Measurements from ENCODE around the gene ACLY.
"Not testable (repeated sequence)": the region's sequence is repeated elsewhere in the genome, so short reads cannot be mapped to it uniquely, and the experiment has no call there.

The ACLY gene

DNA sequence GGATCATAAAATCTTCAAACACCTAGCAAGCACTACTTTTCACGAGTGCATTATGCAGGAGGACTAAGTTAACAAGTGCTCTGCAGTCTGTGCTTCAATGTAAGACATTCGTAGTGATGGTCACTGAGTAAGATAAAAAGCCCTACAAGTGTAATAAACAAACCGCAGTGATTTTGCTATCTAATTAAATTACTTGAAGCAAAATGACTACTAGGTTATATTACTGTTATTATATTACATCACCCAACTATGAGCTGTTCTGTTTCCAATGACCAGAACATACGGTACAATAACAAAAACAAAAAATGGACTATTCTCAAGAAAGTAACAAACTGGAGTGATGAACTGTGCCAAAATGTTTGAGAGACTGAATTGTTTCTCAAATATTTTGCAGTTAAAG is 70.0 kb downstream of the ACLY start:
- Mint-ChIP-seq H3K27ac (no peak overlapping the region), H3K36me3 (peaks cover 62% of the 10 kb centered on the region), H3K4me1 (peaks cover 6% of the 10 kb centered on the region), H3K9me3 (no peaks in the 10 kb centered on the region), H3K4me3 (no peak overlapping the region)
- no peak for DNase-seq (ENCODE audit: low spot score in 2 of 2)
- ATAC-seq: no peak

DNA sequence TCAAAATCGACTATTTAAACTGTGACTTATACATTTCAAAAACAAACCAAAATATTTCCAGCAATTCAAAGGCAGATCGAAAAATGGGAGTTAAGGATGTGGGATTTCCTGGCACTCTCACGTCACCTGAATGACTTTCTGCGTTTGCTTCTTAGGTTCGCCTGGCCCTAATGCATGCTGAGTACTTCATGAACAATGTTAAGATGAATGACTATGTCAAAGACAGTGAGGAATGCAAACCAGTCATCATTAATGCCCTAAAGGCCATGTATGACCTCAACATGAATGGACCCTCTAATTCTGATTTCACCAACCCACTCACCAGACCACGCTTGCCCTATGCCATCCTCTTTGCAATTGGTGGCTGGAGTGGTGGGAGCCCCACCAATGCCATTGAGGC is 73.8 kb downstream of the ACLY start:
- peaks cover 6% of the 10 kb centered on the region for H3K4me1 Mint-ChIP-seq
- DNase-seq (ENCODE audit: low spot score in 2 of 2) (no peak), ATAC-seq (no peak)
- peaks cover 24% of the 10 kb centered on the region for H3K36me3 Mint-ChIP-seq
- H3K9me3 Mint-ChIP-seq: no peaks in the 10 kb centered on the region
- H3K27ac Mint-ChIP-seq: no peak overlapping the region
- no peak overlapping the region for H3K4me3 Mint-ChIP-seq

DNA sequence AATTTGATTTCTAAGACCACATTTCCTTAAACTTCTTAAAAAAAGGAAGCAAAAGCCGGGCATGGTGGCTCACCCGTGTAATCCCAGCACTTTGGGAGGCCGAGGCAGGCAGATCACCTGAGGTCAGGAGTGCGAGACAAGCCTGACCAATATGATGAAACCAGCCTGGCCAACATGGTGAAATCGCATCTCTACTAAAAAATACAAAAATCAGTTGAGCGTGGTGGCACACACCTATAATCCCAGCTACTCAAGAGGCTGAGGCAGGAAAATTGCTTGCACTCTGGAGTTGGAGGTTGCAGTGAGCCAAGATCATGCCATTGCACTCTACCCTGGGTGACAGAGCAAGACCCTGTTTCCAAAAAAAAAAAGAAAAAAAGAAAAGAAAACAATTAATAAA is 78.0 kb downstream of the ACLY start:
- H3K4me1 Mint-ChIP-seq; DNase-seq (ENCODE audit: low spot score in 2 of 2); H3K27ac Mint-ChIP-seq; H3K4me3 Mint-ChIP-seq; ATAC-seq; H3K9me3 Mint-ChIP-seq; H3K36me3 Mint-ChIP-seq: not testable (repeated sequence)

DNA sequence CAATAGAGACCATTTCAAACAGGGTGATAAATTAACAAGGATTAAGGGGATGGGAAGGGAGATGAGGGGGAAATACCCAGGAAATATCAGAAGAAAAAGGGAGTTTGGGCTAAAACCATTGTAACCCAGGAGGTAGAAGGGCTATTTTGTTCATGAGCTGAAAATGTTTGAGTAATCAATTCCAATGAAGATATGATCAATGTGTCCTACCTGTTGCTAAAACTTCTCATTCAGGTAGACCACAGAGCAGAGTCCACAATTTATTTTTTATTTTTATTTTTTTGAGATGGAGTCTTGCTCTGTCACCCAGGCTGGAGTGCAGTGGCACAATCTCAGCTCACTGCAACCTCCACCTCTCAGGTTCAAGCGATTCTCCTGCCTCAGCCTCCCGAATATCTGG is 79.3 kb downstream of the ACLY start:
- H3K27ac Mint-ChIP-seq; H3K9me3 Mint-ChIP-seq; ATAC-seq; H3K4me3 Mint-ChIP-seq; DNase-seq (ENCODE audit: low spot score in 2 of 2); H3K36me3 Mint-ChIP-seq: not testable (repeated sequence)
- H3K4me1 Mint-ChIP-seq: peaks cover 11% of the 10 kb centered on the region

DNA sequence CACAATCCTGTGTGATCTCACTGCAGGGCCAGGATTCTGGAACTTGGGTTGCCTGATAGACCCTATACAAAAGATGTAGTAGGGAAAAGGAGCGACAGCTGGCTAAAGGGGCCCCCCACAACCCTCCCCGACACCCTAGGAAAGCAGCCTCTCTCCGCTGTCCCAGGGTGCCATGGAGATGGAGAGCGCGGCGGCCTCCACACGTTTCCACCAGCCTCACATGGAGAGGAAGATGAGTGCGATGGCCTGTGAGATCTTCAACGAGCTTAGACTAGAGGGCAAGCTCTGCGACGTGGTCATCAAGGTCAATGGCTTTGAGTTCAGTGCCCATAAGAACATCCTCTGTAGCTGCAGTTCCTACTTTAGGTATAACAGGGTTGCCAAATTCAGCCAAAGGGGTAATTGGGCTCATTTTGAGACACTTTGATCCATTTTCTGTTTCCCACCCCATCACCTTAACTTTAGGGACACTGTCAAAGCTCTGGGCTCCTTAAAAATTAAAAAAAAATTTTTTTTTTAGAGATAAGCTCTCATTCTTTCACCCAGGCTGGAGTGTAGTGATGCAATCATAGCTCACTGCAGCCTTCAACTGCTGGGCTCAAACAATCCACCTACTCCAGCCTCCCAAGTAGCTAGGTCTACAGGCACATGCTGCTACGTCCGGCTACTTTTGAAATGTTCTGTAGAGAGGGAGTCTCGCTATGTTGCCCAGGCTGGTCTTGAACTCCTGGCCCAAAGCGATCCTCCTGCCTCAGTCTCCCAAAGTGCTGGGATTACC is 80.8 kb downstream of the ACLY start, which contains the start of gene KLHL10:
Gene KLHL10 (plus strand): TSS at position 65 of the 778 bp plus-strand sequence. CDS start 108 bp downstream, at position 173.
- peak within 1 kb of the TSS; percentile 74 for H3K4me3 Mint-ChIP-seq
- peaks cover 12% of the 10 kb centered on the region for H3K4me1 Mint-ChIP-seq
- DNase-seq (ENCODE audit: low spot score in 2 of 2) (no peak), ATAC-seq (no peak)
- H3K27ac Mint-ChIP-seq: no peak within 1 kb of the TSS
- H3K36me3 Mint-ChIP-seq: peaks cover 8% of the 10 kb centered on the region
- H3K9me3 Mint-ChIP-seq: no peaks in the 10 kb centered on the region

DNA sequence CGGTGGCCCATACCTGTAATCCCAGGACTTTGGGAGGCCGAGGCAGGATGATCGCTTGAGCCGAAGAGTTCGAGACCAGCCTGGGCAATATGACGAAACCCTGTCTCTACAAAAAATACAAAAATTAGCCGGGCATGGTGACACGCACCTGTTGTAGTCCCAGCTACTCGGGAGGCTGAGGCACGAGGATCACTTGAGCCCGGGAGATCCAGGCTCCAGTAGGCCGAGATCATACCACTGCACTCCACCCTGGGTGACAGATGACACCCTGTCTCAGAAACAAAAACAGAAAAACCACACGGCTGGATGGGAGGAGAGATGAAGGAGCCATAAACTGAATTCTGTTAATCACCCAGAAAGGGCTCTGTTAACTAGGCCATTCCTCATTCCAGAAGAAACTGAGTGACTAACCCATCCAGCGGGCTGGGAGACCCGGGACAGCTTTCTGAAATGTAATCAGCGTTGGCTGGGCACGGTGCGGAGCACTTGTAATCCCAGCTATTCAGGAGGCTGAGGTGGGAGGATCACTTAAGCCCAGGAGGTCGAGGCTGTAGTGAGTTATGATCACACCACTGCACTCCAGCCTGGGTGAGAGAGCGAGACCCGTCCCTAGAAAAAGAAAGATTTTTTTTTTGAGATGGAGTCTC is 82.1 kb downstream of the ACLY start:
- ATAC-seq: no peak
- DNase-seq (ENCODE audit: low spot score in 2 of 2): no peak
- H3K4me3 Mint-ChIP-seq: peak overlapping the region; percentile 74
- H3K36me3 Mint-ChIP-seq: peaks cover 18% of the 10 kb centered on the region
- H3K27ac Mint-ChIP-seq: no peak overlapping the region
- H3K9me3 Mint-ChIP-seq: no peaks in the 10 kb centered on the region
- H3K4me1 Mint-ChIP-seq: peaks cover 12% of the 10 kb centered on the region

DNA sequence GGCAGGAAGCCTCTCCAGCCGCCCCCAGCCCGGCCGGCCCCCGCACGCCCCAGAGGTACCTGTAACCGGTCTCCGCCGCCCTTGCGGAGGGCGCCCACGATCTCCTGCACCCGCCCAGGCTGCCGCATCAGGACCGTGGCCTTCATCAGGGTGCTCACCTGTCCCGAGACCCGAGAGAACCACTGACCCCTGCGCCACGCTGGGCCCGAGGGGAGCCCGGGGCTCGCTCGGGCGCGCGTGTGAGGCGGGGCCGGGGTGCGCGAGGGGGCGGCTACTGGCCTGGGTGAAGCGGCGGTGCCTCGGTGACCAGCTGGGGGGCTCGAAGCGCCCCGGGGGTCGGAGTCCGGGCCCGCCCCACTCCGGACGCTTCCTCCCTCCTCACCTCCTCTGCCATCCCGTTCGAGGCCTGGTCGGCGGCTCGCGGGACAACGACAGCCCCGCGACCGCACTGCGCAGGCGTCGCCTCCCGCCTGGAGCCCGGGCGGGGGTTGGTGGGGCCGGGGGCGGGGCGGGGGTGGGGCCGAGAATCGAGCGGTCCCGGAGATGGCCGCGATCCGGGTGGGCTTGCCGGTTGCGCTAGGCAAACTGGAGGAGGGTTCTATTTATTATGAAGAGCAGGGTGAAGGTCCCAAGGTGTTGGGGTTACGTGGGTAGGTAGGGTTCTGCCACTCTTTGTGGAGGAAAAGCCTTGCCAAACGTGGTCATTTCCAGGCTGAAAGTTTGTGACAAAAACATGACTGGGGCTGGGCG is 82.8 kb downstream of the ACLY start, which contains the start of gene NT5C3B:
Gene NT5C3B (minus strand): TSS at position 433 of the 750 bp plus-strand sequence. CDS start 39 bp downstream, at position 394.
- DNase-seq (ENCODE audit: low spot score in 2 of 2) (peak; percentile 46 to 71), ATAC-seq (peak; percentile 88)
- Mint-ChIP-seq H3K4me3 (peak within 1 kb of the TSS; percentile 74), H3K9me3 (no peaks in the 10 kb centered on the region), H3K27ac (peak within 1 kb of the TSS; percentile 80), H3K36me3 (peaks cover 25% of the 10 kb centered on the region), H3K4me1 (peaks cover 12% of the 10 kb centered on the region)

DNA sequence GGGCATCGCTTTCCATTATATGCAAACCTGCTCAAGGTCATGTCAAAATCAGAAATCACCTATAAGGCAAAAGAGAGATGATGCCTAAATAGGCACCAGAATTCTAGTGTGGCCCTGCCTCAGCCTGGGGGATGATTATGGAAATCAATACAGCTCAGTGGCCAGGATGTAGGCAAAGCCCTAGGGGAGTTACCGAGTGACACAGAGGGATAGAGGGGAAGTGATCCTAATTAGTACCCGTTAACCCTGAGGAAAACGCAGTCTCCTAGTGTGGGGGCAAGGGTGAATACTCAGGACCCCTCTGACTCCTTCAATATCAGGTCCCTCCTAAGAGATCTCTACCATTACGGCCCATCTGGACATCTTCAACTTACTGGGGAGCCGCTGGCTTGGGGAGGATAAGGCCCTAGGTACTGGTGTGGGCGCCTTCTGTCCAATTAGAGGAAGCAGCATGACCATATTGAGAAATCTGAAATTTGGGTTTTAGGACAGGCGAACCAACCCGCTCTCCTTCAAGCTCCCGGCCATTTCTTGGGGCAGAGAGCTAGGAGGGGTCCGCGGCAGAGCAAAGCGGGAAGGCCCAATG is 83.4 kb downstream of the ACLY start:
- ATAC-seq (peak; percentile 53), DNase-seq (ENCODE audit: low spot score in 2 of 2) (no peak)
- peak overlapping the region; percentile 80 for H3K27ac Mint-ChIP-seq

DNA sequence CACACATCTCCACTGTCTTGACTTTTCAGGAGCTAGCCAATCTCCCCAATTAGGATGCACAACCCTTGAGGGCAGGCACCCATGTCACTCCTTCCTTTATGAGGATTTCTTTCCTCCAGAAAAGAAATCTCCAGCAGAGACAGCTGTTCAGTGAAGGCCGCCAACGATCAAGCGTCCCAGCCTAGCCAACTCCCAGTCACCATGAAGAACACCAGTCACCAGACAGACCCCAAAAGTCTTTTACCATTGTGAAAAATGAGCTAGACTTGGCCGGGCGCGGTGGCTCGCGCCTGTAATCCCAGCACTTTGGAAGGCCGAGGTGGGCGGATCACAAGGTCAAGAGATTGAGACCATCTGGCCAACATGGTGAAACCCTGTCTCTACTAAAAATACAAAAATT is 88.8 kb downstream of the ACLY start:
- ATAC-seq; DNase-seq (ENCODE audit: low spot score in 2 of 2); H3K27ac Mint-ChIP-seq: not testable (repeated sequence)

More for the DNA sequence above, 83.4 kb downstream of the ACLY start:
- Mint-ChIP-seq H3K36me3 (peaks cover 31% of the 10 kb centered on the region), H3K4me1 (peaks cover 12% of the 10 kb centered on the region), H3K9me3 (no peaks in the 10 kb centered on the region), H3K4me3 (peak overlapping the region; percentile 74)

DNA sequence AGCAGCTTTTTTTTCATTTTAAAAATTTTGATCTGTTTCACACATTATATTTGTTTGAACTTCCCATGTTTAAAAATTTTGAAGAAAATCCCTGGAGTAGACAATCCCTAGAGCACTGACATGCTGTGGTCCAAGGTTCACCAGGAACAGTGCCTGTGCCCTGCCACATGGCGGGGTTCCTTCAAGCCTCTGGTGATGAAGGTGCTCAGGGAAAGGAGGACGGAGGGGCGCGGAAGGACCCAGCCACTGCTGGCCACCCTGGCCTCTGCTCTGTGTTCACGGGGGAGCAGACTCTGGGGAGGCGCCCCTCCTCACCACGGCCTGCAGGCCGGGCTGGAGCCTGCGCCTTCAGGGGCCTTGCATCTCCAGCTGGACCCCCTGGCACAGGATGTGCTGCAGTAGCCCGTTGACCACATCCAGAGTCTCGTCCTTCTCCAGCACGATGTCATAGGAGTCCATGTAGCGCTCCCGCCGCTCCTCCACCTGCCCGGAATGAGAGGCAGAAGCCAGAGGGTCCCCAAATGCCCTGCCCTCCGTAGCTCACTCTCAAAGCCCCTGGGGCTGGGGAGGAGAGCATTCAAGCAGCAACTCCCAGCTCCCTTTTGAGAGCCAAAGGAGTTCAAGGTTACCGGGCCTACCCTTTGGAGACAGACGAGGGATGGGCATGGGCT is 93.4 kb downstream of the ACLY start:
- ATAC-seq (no peak), DNase-seq (ENCODE audit: low spot score in 2 of 2) (no peak)
- Mint-ChIP-seq H3K4me3 (no peak overlapping the region), H3K36me3 (peaks cover 49% of the 10 kb centered on the region), H3K4me1 (no peaks in the 10 kb centered on the region), H3K9me3 (no peaks in the 10 kb centered on the region), H3K27ac (no peak overlapping the region)

More for the DNA sequence above, 88.8 kb downstream of the ACLY start:
- H3K36me3 Mint-ChIP-seq: peaks cover 78% of the 10 kb centered on the region
- H3K4me1 Mint-ChIP-seq, H3K4me3 Mint-ChIP-seq, H3K9me3 Mint-ChIP-seq: not testable (repeated sequence)

DNA sequence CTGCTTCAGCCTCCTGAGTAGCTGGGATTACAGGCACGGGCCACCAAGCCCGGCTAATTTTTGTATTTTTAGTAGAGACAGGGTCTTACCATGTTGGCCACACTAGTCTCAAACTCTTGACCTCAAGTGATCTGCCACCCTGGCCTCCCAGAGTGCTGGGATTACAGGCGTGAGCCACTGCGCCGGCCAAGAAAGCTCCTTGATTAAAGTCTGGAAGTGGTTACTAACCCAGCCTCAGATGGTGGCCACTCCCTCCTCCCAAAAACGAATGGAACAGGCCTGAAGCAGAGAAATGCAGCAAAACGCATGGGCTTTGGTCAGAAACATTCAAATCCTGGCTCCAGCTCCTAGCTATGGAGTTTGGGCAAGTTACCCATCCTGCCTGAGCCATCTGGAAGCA is 94.7 kb downstream of the ACLY start:
- Mint-ChIP-seq H3K27ac (no peak overlapping the region), H3K4me1 (no peaks in the 10 kb centered on the region), H3K9me3 (no peaks in the 10 kb centered on the region), H3K4me3 (no peak overlapping the region), H3K36me3 (peaks cover 43% of the 10 kb centered on the region)
- no peak for DNase-seq (ENCODE audit: low spot score in 2 of 2)
- ATAC-seq: no peak

DNA sequence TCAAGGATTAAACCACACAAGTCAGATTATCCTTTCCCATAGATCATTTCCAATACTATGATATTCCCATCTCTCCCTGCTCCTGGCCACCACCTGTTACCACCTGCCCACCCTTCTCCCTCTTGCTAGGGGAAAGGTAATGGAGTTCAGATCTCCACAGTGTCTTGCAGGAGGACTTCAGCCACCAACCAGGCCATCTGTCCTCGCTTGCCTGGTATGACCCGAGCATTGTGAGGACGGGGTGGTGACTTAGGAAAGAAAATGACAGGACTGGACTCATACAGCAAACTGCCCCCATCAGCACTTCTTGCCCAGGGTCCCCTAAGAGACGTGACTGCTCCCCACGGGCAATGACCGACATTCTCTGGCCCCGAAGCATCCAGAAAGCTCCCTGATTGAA is 95.2 kb downstream of the ACLY start:
- Mint-ChIP-seq H3K9me3 (no peaks in the 10 kb centered on the region), H3K4me1 (no peaks in the 10 kb centered on the region), H3K27ac (no peak overlapping the region), H3K36me3 (peaks cover 39% of the 10 kb centered on the region), H3K4me3 (no peak overlapping the region)
- no peak for ATAC-seq
- DNase-seq (ENCODE audit: low spot score in 2 of 2): no peak

DNA sequence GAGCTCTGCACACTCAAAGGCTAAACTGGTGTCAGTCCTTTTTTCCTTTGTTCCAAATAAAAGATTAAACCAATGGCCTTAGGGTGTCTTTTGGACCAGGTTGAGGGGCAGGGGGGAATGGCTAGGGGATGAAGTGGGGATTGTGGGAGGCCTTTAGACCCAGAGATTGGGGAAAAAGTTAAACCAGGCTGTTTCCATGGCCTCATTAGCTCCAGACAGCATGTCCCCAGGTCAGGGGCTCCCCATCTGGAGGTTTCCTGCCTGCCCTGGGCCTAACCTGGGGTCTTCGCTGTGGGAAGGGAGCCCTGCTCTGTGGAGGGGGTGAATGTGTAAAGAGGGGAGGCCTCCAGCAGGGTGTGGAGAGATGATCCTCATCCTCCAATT is 95.6 kb downstream of the ACLY start:
- Mint-ChIP-seq H3K27ac (no peak overlapping the region), H3K4me3 (no peak overlapping the region), H3K36me3 (peaks cover 34% of the 10 kb centered on the region), H3K9me3 (no peaks in the 10 kb centered on the region), H3K4me1 (no peaks in the 10 kb centered on the region)
- no peak for ATAC-seq
- DNase-seq (ENCODE audit: low spot score in 2 of 2): no peak

DNA sequence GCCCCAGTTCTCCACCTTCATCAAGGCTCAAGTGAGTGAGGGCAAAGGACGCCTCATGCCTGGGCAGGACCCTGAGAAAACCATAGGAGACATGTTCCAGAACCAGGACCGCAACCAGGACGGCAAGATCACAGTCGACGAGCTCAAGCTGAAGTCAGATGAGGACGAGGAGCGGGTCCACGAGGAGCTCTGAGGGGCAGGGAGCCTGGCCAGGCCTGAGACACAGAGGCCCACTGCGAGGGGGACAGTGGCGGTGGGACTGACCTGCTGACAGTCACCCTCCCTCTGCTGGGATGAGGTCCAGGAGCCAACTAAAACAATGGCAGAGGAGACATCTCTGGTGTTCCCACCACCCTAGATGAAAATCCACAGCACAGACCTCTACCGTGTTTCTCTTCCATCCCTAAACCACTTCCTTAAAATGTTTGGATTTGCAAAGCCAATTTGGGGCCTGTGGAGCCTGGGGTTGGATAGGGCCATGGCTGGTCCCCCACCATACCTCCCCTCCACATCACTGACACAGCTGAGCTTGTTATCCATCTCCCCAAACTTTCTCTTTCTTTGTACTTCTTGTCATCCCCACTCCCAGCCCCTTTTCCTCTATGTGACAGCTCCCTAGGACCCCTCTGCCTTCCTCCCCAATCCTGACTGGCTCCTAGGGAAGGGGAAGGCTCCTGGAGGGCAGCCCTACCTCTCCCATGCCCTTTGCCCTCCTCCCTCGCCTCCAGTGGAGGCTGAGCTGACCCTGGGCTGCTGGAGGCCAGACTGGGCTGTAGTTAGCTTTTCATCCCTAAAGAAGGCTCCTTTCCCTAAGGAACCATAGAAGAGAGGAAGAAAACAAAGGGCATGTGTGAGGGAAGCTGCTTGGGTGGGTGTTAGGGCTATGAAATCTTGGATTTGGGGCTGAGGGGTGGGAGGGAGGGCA is 96.3 kb downstream of the ACLY start:
- H3K4me1 Mint-ChIP-seq: no peaks in the 10 kb centered on the region
- H3K36me3 Mint-ChIP-seq: peaks cover 28% of the 10 kb centered on the region
- H3K9me3 Mint-ChIP-seq: no peaks in the 10 kb centered on the region
- H3K4me3 Mint-ChIP-seq: no peak overlapping the region
- no peak overlapping the region for H3K27ac Mint-ChIP-seq
- DNase-seq (ENCODE audit: low spot score in 2 of 2) (no peak), ATAC-seq (no peak)

Data from stimulated activated effector memory CD8-positive, alpha-beta T cell treated with anti-CD3 and anti-CD28 coated beads, Interleukin-12 subunit alpha, Interleukin-12 subunit beta, amount 100 ng/mL, for 72 hours (primary cell).